ENCODE data around the gene PSMD9. TPM values are rescaled to one million over a fixed set of nuclear protein-coding genes. Genes with fewer than 3 reads are reported as not detected.
"Not testable (repeated sequence)": the region's sequence is repeated elsewhere in the genome, so short reads cannot be mapped to it uniquely, and the experiment has no call there.

Gene PSMD9
- total RNA-seq (2014; rRNA removed; shearing (Covaris generic)), result 65.1 and 105 TPM in 2 replicates

- DNase-seq (ENCODE audit: low spot score), result peak; percentile 96
Measured at GRCh38 chr12:121888478-121889273, at the start of gene PSMD9. PSMD9 (plus strand) TSS chr12:121888790; CDS start chr12:121888857, 67 bp downstream.

GRCh38 chr12:121839106-121839992 lies 49.2 kb upstream of the PSMD9 start:
- DNase-seq (ENCODE audit: low spot score), result peak; percentile 94

- DNase-seq (ENCODE audit: low spot score), result no peak
Measured at GRCh38 chr12:121839993-121840761, 48.4 kb upstream of the PSMD9 start.

GRCh38 chr12:121843236-121843982 lies 45.2 kb upstream of the PSMD9 start:
- no peak for DNase-seq (ENCODE audit: low spot score)

GRCh38 chr12:121845701-121846100 lies 42.9 kb upstream of the PSMD9 start:
- DNase-seq (ENCODE audit: low spot score), result no peak

- DNase-seq (ENCODE audit: low spot score), result no peak
Measured at GRCh38 chr12:121849211-121849610, 39.4 kb upstream of the PSMD9 start.

GRCh38 chr12:121849665-121850064 lies 38.9 kb upstream of the PSMD9 start:
- DNase-seq (ENCODE audit: low spot score), result no peak

- DNase-seq (ENCODE audit: low spot score), result not testable (repeated sequence)
Measured at GRCh38 chr12:121852392-121852791, 36.2 kb upstream of the PSMD9 start.

GRCh38 chr12:121857322-121858246 lies 31.0 kb upstream of the PSMD9 start:
- no peak for DNase-seq (ENCODE audit: low spot score)

- no peak for DNase-seq (ENCODE audit: low spot score)
Measured at GRCh38 chr12:121858318-121858661, 30.3 kb upstream of the PSMD9 start.

- peak; percentile 62 for DNase-seq (ENCODE audit: low spot score)
Measured at GRCh38 chr12:121858662-121859572, 29.7 kb upstream of the PSMD9 start, which contains the start of gene HPD. HPD (minus strand) TSS chr12:121858859; CDS start chr12:121858823, 36 bp downstream.

- no peak for DNase-seq (ENCODE audit: low spot score)
Measured at GRCh38 chr12:121860257-121860656, 28.3 kb upstream of the PSMD9 start.

GRCh38 chr12:121860699-121861098 lies 27.9 kb upstream of the PSMD9 start:
- DNase-seq (ENCODE audit: low spot score), result not testable (repeated sequence)

GRCh38 chr12:121861636-121862254 lies 26.8 kb upstream of the PSMD9 start:
- DNase-seq (ENCODE audit: low spot score), result no peak

- no peak for DNase-seq (ENCODE audit: low spot score)
Measured at GRCh38 chr12:121866331-121866730, 22.3 kb upstream of the PSMD9 start.

- DNase-seq (ENCODE audit: low spot score), result not testable (repeated sequence)
Measured at GRCh38 chr12:121869229-121869628, 19.4 kb upstream of the PSMD9 start.

GRCh38 chr12:121871467-121871866 lies 17.1 kb upstream of the PSMD9 start:
- no peak for DNase-seq (ENCODE audit: low spot score)

GRCh38 chr12:121872546-121873215 lies 15.9 kb upstream of the PSMD9 start:
- peak; percentile 33 for DNase-seq (ENCODE audit: low spot score)
